Measurements from ENCODE around the gene SERPINB3.

SERPINB3 gene

DNA sequence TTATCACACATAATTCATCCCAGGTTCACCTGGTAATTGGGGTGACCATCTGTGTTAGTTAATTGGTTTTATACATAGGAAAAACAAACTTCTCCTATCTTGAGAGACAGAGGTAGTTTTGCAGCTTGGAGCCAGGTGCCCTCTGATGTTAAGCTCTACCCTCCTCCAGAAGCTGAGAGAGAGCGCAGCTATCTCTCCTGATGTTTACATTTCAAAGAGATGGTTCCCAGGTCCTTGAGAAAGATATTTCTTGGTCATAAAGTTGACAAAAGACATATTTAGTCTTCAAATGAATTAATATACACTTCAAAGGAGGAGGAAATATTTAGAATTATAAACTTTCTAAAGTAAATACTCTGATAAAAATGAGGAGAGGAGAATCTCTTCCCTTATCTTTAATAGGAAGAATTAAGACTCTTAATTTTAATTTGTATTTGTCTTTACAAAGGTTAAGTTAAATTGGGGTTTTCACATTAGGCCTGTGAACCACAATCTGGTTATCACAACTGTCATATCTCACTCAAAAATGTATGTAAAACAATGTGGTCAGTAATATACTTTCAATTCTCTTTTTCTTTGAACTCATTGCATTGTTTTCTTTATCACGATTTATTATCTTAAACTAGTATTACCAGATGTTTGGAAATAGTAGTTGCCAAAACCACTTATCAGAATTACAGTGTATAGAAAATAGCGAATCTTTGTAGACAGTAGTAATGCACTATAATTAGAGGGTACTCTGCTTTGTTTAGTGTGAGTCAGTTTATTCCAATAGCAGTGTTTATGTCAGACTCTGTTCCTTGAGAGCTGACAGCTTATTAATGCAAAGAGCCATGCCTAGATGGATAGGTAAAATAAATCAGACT is 44.4 kb downstream of the SERPINB3 start:
- TF ChIP-seq CTCF (IDR thresholded peaks at IDR 0.05; ENCODE audit: low read depth, low read length) = no peak
- DNase-seq (ENCODE audit: extremely low read depth, low read depth) = no peak

GRCh38 chr18:63613420-63613819 is 48.3 kb downstream of the SERPINB3 start:
- no peak for DNase-seq (ENCODE audit: extremely low read depth, low read depth)
- no peak for TF ChIP-seq CTCF (IDR thresholded peaks at IDR 0.05; ENCODE audit: low read depth, low read length)

- no peak for DNase-seq (ENCODE audit: extremely low read depth, low read depth)
- no peak for TF ChIP-seq CTCF (IDR thresholded peaks at IDR 0.05; ENCODE audit: low read depth, low read length)
Observed at GRCh38 chr18:63606526-63606925, 55.2 kb downstream of the SERPINB3 start.
